Motor neuron (in vitro differentiated cells): ENCODE results near the gene TDRD12. TPM values are rescaled to one million over a fixed set of nuclear protein-coding genes. Genes with fewer than 3 reads are reported as not detected.

ENCODE experiments used
- ATAC-seq, 8 experiments: fragments of 200-7000 bp; cut with Tn5 transposase; replicated peaks in 6 of 8; 2 replicates each; pipeline ENCODE4 v1.8.0; 2021; ENCODE audit warnings: mild to moderate bottlenecking in 8 of 8, moderate library complexity in 8 of 8
- H3K27ac ChIP-seq, 2 donors: fragments of 250-450 bp; sonication (Bioruptor Pico); 2 replicates each; pipeline ENCODE4 v1.9.0; 2021; ENCODE audit warnings: antibody characterized with exemption in 2 of 2, mild to moderate bottlenecking in 2 of 2, moderate library complexity in 1 of 2
- H3K4me1 ChIP-seq, 2 donors: fragments of 250-450 bp; sonication (Bioruptor Pico); replicated peaks in 1 of 2; 2 replicates each; pipeline ENCODE4 v1.6.1; 2021; ENCODE audit warnings: antibody characterized with exemption in 2 of 2, mild to moderate bottlenecking in 2 of 2, moderate library complexity in 1 of 2
- H3K4me3 ChIP-seq, 5 donors: fragments of 250-450 bp; sonication (Bioruptor Pico); 2 replicates each; pipeline ENCODE4 v1.9.0; 2021; ENCODE audit warnings: antibody characterized with exemption in 5 of 5, mild to moderate bottlenecking in 5 of 5, moderate library complexity in 4 of 5
- WGBS, 10 experiments: fragments of 450-650 bp; shearing (Covaris generic); methylation state at CpG; one replicate each; pipeline ENCODE4 v1.0.0; 2022; 5-methylcytosine and 5-hydroxymethylcytosine counted together
- in situ Hi-C, 9 experiments: fragments of 400-800 bp; cut with MboI; loops; one replicate each; pipeline ENCODE4 v1.15.0; 2021; ENCODE audit warnings: low sequenced_read_pairs in 9 of 9, low pct_unique_long_range_greater_than_20kb in 2 of 9; ENCODE audit not compliant: unreplicated experiment in 9 of 9
- total RNA-seq, 8 experiments: library from RNA; unstranded; fragments of 300-600 nt; gene quantifications; 2 replicates each; pipeline versions ENCODE4 v1.2.3 to v1.2.4, GENCODE V29; 2022

The TDRD12 gene
- total RNA-seq, 8 experiments from 2014 or later: 0.21 to 0.98 (median 0.50) TPM

DNA sequence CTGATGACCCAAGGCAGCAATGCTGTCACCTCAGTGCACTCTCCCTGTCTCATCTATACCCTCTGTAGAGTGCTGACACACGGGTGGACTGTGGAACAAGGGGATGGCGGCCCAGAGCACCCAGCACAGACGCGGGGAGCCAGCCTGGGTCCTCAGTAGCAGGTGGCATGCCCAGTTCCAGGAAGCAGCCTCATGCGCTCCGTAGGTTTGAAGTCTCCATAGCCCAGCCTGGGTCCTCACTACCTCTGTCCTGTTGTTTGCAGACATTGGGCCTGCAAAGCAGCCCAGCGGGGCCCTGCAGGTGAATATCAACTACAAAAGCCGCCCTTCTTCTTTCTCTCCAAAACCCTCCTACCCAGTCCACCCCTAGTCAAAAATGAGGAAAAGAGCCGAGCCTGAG, 155.0 kb downstream of the TDRD12 start:
- Histone ChIP-seq H3K4me3 (no peak overlapping the region), H3K4me1 (no peaks in the 10 kb centered on the region), H3K27ac (no peak overlapping the region)
- ATAC-seq: no peak
- in situ Hi-C loops: no loop called here
- WGBS, 10 experiments: 80 to 90% (median 80%) methylated on average over 1 to 5 of the region's 9 CpGs; no CpG with 5 or more reads in 7 of the 10 experiments

DNA sequence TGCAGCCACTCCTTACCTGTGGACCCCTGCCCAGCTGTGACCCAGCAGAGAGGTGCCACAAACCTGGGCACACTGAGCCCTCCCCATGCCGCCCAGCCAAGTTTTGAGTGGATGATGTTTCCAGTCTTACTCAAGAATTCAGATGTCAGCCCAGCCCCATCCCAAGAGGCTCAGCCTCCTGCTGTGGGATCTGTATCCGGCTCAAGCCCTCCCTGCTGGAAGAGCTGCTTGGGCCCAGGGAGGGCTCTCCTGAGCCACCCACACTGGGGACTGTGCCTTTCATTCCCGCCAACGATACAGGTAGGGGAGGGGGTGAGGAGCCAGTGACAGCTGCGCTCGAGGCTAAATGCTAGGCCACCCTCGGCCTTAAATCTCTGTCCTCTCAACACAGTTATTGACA, 155.9 kb downstream of the TDRD12 start:
- no peaks in the 10 kb centered on the region for H3K4me1 ChIP-seq
- ATAC-seq: peak in 2 of 8 experiments; percentile 21 to 31
- 44 to 81% (median 67%) methylated on average over 1 to 5 of the region's 7 CpGs; no CpG with 5 or more reads in 5 of the 10 experiments for WGBS, 10 experiments
- H3K27ac ChIP-seq: no peak overlapping the region
- H3K4me3 ChIP-seq: no peak overlapping the region
- in situ Hi-C loops: no loop called here

DNA sequence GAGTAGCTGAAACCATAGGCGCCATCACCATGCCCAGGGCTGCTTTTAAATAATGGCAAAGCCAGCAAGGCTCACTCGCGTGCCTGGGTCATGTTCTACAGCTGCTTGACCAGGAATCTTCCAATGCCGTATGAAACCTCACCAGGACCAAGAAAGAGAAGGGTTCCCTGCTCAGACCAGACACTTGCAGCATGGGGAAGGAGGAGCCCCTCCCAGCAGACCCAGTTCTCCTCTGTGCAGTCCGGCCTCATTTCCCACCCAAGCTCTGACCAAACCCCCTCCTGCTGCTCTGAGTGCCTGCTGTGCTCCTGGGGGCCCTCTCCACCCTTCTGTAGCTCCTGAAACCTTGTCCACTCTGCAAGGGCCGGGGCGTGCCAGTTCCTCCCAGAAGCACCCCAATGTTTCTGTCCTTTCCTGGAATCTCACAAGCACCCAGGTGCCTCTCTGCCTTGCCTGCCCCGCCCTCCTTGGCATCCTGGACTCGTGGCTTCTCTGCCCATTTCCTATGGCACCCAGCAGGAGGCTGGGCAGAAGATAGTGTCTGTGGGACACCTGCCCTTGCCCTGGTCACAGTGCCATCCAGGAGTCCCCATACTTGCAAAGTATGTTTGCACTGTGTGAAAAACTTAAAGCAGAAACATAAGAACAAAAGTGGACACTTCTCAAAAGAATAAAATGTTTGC, 156.8 kb downstream of the TDRD12 start:
- ATAC-seq: peak in 1 of 8 experiments; percentile 55
- no peak overlapping the region for H3K27ac ChIP-seq
- in situ Hi-C loops: no loop called here
- no peak overlapping the region for H3K4me3 ChIP-seq
- no peaks in the 10 kb centered on the region for H3K4me1 ChIP-seq
- WGBS, 10 experiments: 0 to 100% (median 60%) methylated on average over 1 to 7 of the region's 9 CpGs; no CpG with 5 or more reads in 5 of the 10 experiments

DNA sequence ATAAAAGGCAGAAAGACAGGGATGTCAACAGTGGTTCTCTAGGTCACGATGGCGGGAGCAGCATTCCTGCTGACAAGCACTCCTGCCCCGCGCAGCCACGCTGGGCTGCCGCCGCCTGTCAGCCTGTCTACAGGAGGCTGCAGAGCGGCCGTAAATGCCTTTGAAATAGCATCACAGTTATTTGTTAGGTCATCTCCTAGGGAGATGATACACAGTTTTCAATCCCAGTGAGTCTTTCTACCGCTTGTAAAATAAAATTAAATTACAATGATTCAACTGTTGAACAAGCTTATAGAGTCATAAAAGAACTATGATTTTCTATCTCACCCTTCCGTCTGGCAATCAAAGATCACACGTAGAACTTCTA, 157.3 kb downstream of the TDRD12 start:
- in situ Hi-C loops: no loop called here
- Histone ChIP-seq H3K4me3 (no peak overlapping the region), H3K27ac (no peak overlapping the region), H3K4me1 (no peaks in the 10 kb centered on the region)
- 64 to 100% (median 85%) methylated on average over 1 to 8 of the region's 12 CpGs; no CpG with 5 or more reads in 1 of the 10 experiments for WGBS, 10 experiments
- ATAC-seq: peak in 2 of 8 experiments; percentile 49 to 78

Other genes with a start within 250 kb of the TDRD12 start
- 100 to 1,000 TPM; 102 to 244 (median 159) TPM for gene PDCD5, start 138.6 kb upstream of the TDRD12 start, total RNA-seq
- 10 to 100 TPM; 13.1 to 25.0 (median 15.0) TPM for gene ANKRD27, start 44.6 kb upstream of the TDRD12 start, total RNA-seq
- gene RGS9BP, start 43.9 kb upstream of the TDRD12 start, total RNA-seq: 1 to 10 TPM in 2 of 8 experiments, under 1 TPM in 6; 0.21 to 2.3 (median 0.61) TPM
- gene NUDT19, start 27.9 kb upstream of the TDRD12 start, total RNA-seq: 10 to 100 TPM in 3 of 8 experiments, 1 to 10 TPM in 5; 3.3 to 25.5 (median 5.4) TPM
- under 1 TPM in 7 of 8 experiments, not detected in 1; 0.21 to 0.78 (median 0.46) TPM for gene SLC7A9, start 150.0 kb downstream of the TDRD12 start, total RNA-seq